Ovary (tissue), 9 donors: Measurements from ENCODE around the gene FRMD4A. TPM values are rescaled to one million over a fixed set of nuclear protein-coding genes. Genes with fewer than 3 reads are reported as not detected.

Experiments
- DNase-seq, 5 donors: peaks; one replicate each; pipeline ENCODE4 v3.0.0-alpha.2; 2019 to 2020
- H3K27ac ChIP-seq, 2 donors: fragments of 200-600 bp; one replicate each; pipeline versions ENCODE4 v1.5.1 to v1.8.0; 2019 to 2022
- H3K27me3 ChIP-seq: fragments of 200-600 bp; one replicate; pipeline ENCODE4 v1.8.0; 2022
- H3K36me3 ChIP-seq: fragments of 200-600 bp; sonication (generic); one replicate; pipeline ENCODE4 v1.5.1; 2019
- H3K4me1 ChIP-seq: one replicate; pipeline ENCODE4 v1.8.1; 2013; ENCODE audit warnings: mild to moderate bottlenecking, moderate library complexity; ENCODE audit not compliant: insufficient read depth
- H3K4me3 ChIP-seq: fragments of 200-600 bp; sonication (generic); one replicate; pipeline ENCODE4 v1.5.1; 2017
- H3K9me3 ChIP-seq, 2 donors: fragments of 200-600 bp in 1 of 2; sonication (generic) in 1 of 2; one replicate each; pipeline versions ENCODE4 v1.5.1 to v1.8.1; 2013 to 2019; ENCODE audit warnings: mild to moderate bottlenecking in 1 of 2, moderate library complexity in 1 of 2
- CTCF ChIP-seq, 3 donors: fragments of 450-650 bp in 2 of 3; fragments of 200-600 bp in 1 of 3; IDR thresholded peaks; one replicate each; pipeline versions ENCODE4 v1.5.1 to v1.8.0; 2016 to 2022; ENCODE audit warnings: antibody characterized with exemption in 3 of 3, mild to moderate bottlenecking in 1 of 3
- EP300 ChIP-seq: sonication (generic); formaldehyde crosslinking; IDR thresholded peaks from one replicate; pipeline ENCODE4 v1.6.1; 2017; ENCODE audit warnings: antibody characterized with exemption
- POLR2A ChIP-seq: fragments of 450-650 bp; IDR thresholded peaks from one replicate; pipeline ENCODE4 v1.6.1; 2017; ENCODE audit warnings: antibody characterized with exemption, mild to moderate bottlenecking, moderate library complexity
- WGBS, 3 donors: extraction: QIAGEN DNeasy Blood & Tissue Kit in 1 of 3; methylation state at CpG; one replicate each; pipeline versions ENCODE4 v1.1.5 to v1.1.7; 2013 to 2017; 5-methylcytosine and 5-hydroxymethylcytosine counted together
- intact Hi-C, 4 donors: fragments of 100-400 bp; cut with DNase I; formaldehyde crosslinking; loops; one replicate each; pipeline versions ENCODE4 v1.11.0 to v1.15.1; 2022 to 2023
- polyA plus RNA-seq, 2 donors: library from polyadenylated mRNA; stranded (reverse); fragments of 200-250 nt in 1 of 2; fragments of 350-450 nt in 1 of 2; fragmentation: Illumina TruSeq in 1 of 2; extraction: RNeasy Lipid Tissue Mini Kit (QIAGEN cat#74804) in 1 of 2; gene quantifications; one replicate each; pipeline ENCODE4 v1.2.3, GENCODE V29; 2013 to 2014
- total RNA-seq, 7 donors: library from RNA; depleted of rRNA in 2 of 7; stranded (reverse); fragments of >200 nt in 2 of 7; fragmentation: NEBNext Ultra II Directional in 3 of 7; extraction: Animal tissue kit (Norgen Biotek cat#: 25700) in 3 of 7; gene quantifications; one replicate each; pipeline versions ENCODE4 v1.1.0 to v1.2.4, GENCODE V29; 2016 to 2023
- donor health status: DM: no; HTN: no; CAD: no; lungs with moderate emphysema.
- donor health status: DM: no; HTN: no; CAD: no.
- donor health status: Bipolar disorder and iron deficiency.
- donor health status: DM: yes; HTN: yes; CAD: no.
- donor health status: DM: no; HTN: no; CAD: no.
- donor health status: DM: yes; HTN: yes; CAD: no.

FRMD4A gene
- total and polyA plus RNA-seq, 9 donors: 5.5 to 24.7 (median 11.3) TPM

GRCh38 chr10:13732465-13732881 lies 598.3 kb downstream of the FRMD4A start:
- Histone ChIP-seq H3K36me3 (no peaks in the 10 kb centered on the region), H3K27me3 (no peaks in the 10 kb centered on the region), H3K4me1 (no peaks in the 10 kb centered on the region), H3K27ac (no peak overlapping the region), H3K9me3 (no peaks in the 10 kb centered on the region), H3K4me3 (no peak overlapping the region)
- DNase-seq: no peak
- intact Hi-C loops: no loop called here
- 66 to 70% (median 69%) methylated on average over 6 of the region's 6 CpGs for WGBS, 3 donors
- TF ChIP-seq EP300: no peak
- TF ChIP-seq CTCF (IDR thresholded peaks at IDR 0.05): no peak
- TF ChIP-seq POLR2A: no peak

GRCh38 chr10:13731799-13732198 lies 598.9 kb downstream of the FRMD4A start:
- no peaks in the 10 kb centered on the region for H3K4me1 ChIP-seq
- intact Hi-C loops: no loop called here

GRCh38 chr10:13730956-13731355 lies 599.8 kb downstream of the FRMD4A start:
- H3K27ac ChIP-seq: no peak overlapping the region
- H3K4me1 ChIP-seq: peaks cover 4% of the 10 kb centered on the region
- intact Hi-C loops: no loop called here
- H3K4me3 ChIP-seq: no peak overlapping the region
- TF ChIP-seq EP300 (no peak), CTCF (IDR thresholded peaks at IDR 0.05) (no peak), POLR2A (no peak)
- WGBS, 3 donors: 94 to 98% (median 96%) methylated on average over 7 of the region's 7 CpGs
- DNase-seq: no peak
- H3K36me3 ChIP-seq: no peaks in the 10 kb centered on the region
- H3K27me3 ChIP-seq: no peaks in the 10 kb centered on the region
- H3K9me3 ChIP-seq: no peaks in the 10 kb centered on the region

More at GRCh38 chr10:13731799-13732198, 598.9 kb downstream of the FRMD4A start:
- WGBS, 3 donors: 84 to 88% (median 87%) methylated on average over 8 of the region's 8 CpGs
- no peak for TF ChIP-seq CTCF (IDR thresholded peaks at IDR 0.05)
- no peak for TF ChIP-seq EP300
- TF ChIP-seq POLR2A: no peak
- Histone ChIP-seq H3K27ac (no peak overlapping the region), H3K27me3 (no peaks in the 10 kb centered on the region), H3K9me3 (no peaks in the 10 kb centered on the region), H3K36me3 (no peaks in the 10 kb centered on the region), H3K4me3 (no peak overlapping the region)
- DNase-seq: no peak

- 82 to 86% (median 83%) methylated on average over 10 of the region's 10 CpGs for WGBS, 3 donors
- Histone ChIP-seq H3K27ac (no peak overlapping the region), H3K27me3 (no peaks in the 10 kb centered on the region), H3K9me3 (no peaks in the 10 kb centered on the region), H3K4me3 (no peak overlapping the region), H3K4me1 (peaks cover 5% of the 10 kb centered on the region), H3K36me3 (no peaks in the 10 kb centered on the region)
- no peak for DNase-seq
- TF ChIP-seq CTCF (IDR thresholded peaks at IDR 0.05): no peak
- TF ChIP-seq POLR2A: no peak
- TF ChIP-seq EP300: no peak
- intact Hi-C loops: no loop called here
These were observed 600.4 kb downstream of the FRMD4A start for GRCh38 chr10:13730306-13730652.
